Measurements from ENCODE around the gene FAM53C. TPM values are rescaled to one million over a fixed set of nuclear protein-coding genes. Genes with fewer than 3 reads are reported as not detected.

FAM53C gene
- total RNA-seq, 1 donor from 2014 or later = 69.9 TPM

- Mint-ChIP-seq H3K36me3 (ENCODE audit: unreplicated experiment) (peaks cover 11% of the 10 kb centered on the region), H3K9me3 (ENCODE audit: unreplicated experiment) (peaks cover 4% of the 10 kb centered on the region), H3K4me3 (ENCODE audit: unreplicated experiment) (peak overlapping the region; percentile 63), H3K4me1 (ENCODE audit: low read depth, unreplicated experiment) (peaks cover 19% of the 10 kb centered on the region), H3K27ac (ENCODE audit: unreplicated experiment) (no peak overlapping the region), H3K27me3 (ENCODE audit: unreplicated experiment) (peaks cover 13% of the 10 kb centered on the region)
- TF ChIP-seq CTCF (IDR thresholded peaks at IDR 0.05; ENCODE audit: partially characterized antibody, unreplicated experiment) = no peak
- DNase-seq = no peak
These were observed 13.5 kb downstream of the FAM53C start for GRCh38 chr5:138351517-138351916.

- peak within 1 kb of the TSS; percentile 98 for H3K4me3 Mint-ChIP-seq (ENCODE audit: unreplicated experiment)
- H3K27me3 Mint-ChIP-seq (ENCODE audit: unreplicated experiment) = peaks cover 13% of the 10 kb centered on the region
- H3K36me3 Mint-ChIP-seq (ENCODE audit: unreplicated experiment) = peaks cover 11% of the 10 kb centered on the region
- H3K27ac Mint-ChIP-seq (ENCODE audit: unreplicated experiment) = peak within 1 kb of the TSS; percentile 93
- H3K9me3 Mint-ChIP-seq (ENCODE audit: unreplicated experiment) = peaks cover 2% of the 10 kb centered on the region
- H3K4me1 Mint-ChIP-seq (ENCODE audit: low read depth, unreplicated experiment) = peaks cover 19% of the 10 kb centered on the region
- TF ChIP-seq CTCF (IDR thresholded peaks at IDR 0.05; ENCODE audit: partially characterized antibody, unreplicated experiment) = peak; percentile 97
- peak; percentile 95 for DNase-seq
These were observed 14.1 kb downstream of the FAM53C start, which contains the start of gene KDM3B for GRCh38 chr5:138352071-138352721. Gene KDM3B, plus strand, starts transcription at chr5:138352685. Its CDS starts 111 bp downstream, at chr5:138352796.

- H3K27ac Mint-ChIP-seq (ENCODE audit: unreplicated experiment) = peak overlapping the region; percentile 93
- TF ChIP-seq CTCF (IDR thresholded peaks at IDR 0.05; ENCODE audit: partially characterized antibody, unreplicated experiment) = peak; percentile 70
- peaks cover 13% of the 10 kb centered on the region for H3K27me3 Mint-ChIP-seq (ENCODE audit: unreplicated experiment)
- peaks cover 19% of the 10 kb centered on the region for H3K4me1 Mint-ChIP-seq (ENCODE audit: low read depth, unreplicated experiment)
- peaks cover 1% of the 10 kb centered on the region for H3K9me3 Mint-ChIP-seq (ENCODE audit: unreplicated experiment)
- H3K4me3 Mint-ChIP-seq (ENCODE audit: unreplicated experiment) = peak overlapping the region; percentile 98
- peak; percentile 63 for DNase-seq
- H3K36me3 Mint-ChIP-seq (ENCODE audit: unreplicated experiment) = peaks cover 11% of the 10 kb centered on the region
These were observed 14.9 kb downstream of the FAM53C start for GRCh38 chr5:138352722-138353559.

GRCh38 chr5:138353560-138354080 is 15.6 kb downstream of the FAM53C start:
- Mint-ChIP-seq H3K4me1 (ENCODE audit: low read depth, unreplicated experiment) (peaks cover 19% of the 10 kb centered on the region), H3K36me3 (ENCODE audit: unreplicated experiment) (peaks cover 11% of the 10 kb centered on the region), H3K27me3 (ENCODE audit: unreplicated experiment) (peaks cover 13% of the 10 kb centered on the region), H3K27ac (ENCODE audit: unreplicated experiment) (peak overlapping the region; percentile 93), H3K4me3 (ENCODE audit: unreplicated experiment) (peak overlapping the region; percentile 98), H3K9me3 (ENCODE audit: unreplicated experiment) (peaks cover 1% of the 10 kb centered on the region)
- TF ChIP-seq CTCF (IDR thresholded peaks at IDR 0.05; ENCODE audit: partially characterized antibody, unreplicated experiment) = no peak
- no peak for DNase-seq

Data from glutamatergic neuron (in vitro differentiated cells).